Measurements from ENCODE around the gene WFDC8.
"Not testable (repeated sequence)": the region's sequence is repeated elsewhere in the genome, so short reads cannot be mapped to it uniquely, and the experiment has no call there.

Gene WFDC8

DNA sequence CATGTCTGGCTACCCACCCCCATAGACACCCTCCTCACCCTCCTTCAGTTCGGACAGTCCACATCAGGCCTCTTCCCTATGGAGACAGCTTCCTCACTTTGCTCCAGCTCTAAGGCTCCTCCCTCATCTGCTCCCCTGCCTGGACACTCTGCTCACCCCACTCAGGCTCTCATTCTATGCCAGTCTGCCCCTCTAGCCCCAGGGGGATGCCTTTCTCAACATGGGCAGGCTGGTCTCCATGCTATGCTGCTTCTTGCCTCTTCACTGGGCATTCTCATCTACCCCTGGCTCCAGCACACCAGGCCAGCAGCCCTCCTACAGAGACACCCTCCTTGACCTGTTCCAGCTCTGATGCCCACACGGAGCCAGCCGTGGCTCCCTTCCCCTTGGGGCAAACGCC lies at the start of gene WFDC8:
Gene WFDC8, minus strand, starts transcription at position 101 of the 400 bp plus-strand sequence. Its CDS starts 37 bp downstream, at position 64.
- DNase-seq = no peak

DNA sequence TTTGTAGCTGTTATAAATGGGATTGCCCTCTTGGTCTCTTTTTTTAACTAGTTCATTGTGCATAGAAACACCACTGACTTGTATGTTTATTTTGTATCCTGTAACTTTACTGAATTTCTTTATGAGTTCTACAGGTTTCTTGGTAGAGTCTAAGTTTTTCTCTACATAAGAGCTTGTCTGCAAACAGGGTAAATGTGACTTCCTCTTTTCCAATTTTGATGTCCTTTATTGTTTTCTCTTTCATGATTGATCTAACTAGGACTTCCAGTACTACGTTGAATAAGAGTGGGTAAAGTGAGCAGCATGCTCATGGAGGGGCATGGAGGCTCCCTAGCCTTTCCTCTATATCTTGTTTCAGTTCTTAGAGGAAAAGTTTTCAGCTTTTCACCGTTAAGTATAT lies 47.5 kb upstream of the WFDC8 start:
- no peak for DNase-seq

DNA sequence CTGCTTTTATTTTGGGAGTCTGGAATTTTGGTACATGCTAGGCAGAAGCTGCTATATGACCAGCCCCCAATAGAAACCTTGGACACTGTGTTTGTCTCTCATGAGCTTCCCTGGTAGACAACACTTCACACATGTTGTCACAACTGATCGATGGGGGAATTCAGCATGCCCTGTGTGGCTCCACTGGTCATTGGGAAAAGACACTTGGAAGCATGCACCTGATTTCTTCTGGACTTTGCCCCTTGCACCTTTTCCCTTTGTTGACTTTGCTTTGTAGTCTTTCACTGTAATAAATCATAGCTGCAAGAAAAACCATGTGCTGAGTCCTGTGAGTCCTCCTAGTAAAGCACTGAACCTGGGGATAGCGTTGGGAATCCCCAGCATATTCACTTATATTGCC lies 42.5 kb upstream of the WFDC8 start:
- no peak for DNase-seq

DNA sequence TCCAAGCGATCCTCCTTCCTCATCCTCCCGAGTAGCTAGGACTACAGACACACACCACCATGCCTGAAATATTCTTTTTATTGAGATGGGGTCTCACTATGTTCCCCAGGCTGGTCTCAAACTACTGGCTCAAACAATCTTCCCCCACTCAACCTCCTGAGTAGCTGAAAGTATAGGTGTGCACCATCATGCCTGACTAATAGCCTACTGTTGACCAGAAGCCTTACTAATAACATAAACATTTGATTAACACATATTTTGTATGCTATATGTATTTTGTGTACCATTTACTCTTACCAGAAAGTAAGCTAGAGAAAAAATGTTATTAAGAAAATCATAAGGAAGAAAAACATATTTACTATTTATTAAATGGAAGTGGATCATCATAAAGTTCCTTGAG lies 38.5 kb upstream of the WFDC8 start:
- DNase-seq = no peak

DNA sequence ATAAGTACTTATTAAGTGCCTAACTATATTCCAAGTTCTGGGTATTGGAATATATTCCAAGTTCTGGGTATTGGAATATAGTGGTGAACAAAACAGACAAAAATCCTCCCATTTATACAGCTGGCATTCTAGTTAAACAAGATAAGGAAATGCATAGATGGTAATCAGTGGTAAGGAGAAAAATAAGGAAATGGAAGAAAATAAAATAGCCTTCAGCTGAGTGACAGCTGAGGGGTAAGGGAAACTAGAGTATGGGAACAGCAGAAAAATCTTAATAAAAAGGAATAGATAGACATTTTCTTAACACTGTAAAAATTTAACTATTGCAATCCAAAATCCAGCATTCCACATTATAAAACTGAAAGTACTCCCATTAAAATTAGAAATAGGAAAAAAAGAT lies 33.2 kb upstream of the WFDC8 start:
- DNase-seq = no peak

DNA sequence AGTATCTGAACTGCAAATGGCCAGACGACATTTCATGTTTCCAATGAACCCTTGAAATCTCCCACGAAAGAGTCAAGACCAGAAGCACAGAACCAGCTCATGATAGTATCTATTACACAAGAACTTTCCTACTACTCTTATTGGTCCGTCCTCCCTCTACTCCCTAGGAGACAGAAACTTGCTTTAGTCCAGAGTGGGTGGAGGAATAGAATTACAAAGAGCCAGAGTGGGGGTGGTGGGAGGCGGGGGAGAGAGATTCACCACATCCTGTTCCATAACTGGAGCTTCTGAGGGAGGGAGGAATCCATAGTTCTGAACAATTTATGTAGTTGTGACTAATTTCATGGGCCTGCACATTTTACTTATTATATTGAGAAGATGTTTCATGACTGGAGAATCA lies 32.0 kb upstream of the WFDC8 start:
- DNase-seq = no peak

DNA sequence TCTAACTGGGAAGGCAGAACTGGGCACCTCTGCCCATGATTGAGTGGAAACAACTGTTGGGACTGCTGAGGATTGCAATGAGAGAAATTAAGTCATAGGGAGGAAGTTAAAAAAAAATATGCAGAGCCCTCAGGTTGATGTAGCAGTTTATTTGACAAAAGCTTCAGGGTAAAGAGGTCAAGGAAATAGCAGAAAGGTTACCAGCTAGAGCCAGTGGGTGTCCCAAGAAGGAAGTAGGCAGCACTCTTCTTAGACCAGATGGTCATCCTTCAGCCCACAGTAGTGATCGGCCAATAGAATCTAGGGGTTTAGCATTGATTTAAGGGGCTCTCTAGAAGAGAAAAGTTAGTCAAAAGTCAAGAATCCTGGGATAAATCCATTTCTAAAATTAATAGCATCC lies 28.7 kb upstream of the WFDC8 start:
- no peak for DNase-seq

DNA sequence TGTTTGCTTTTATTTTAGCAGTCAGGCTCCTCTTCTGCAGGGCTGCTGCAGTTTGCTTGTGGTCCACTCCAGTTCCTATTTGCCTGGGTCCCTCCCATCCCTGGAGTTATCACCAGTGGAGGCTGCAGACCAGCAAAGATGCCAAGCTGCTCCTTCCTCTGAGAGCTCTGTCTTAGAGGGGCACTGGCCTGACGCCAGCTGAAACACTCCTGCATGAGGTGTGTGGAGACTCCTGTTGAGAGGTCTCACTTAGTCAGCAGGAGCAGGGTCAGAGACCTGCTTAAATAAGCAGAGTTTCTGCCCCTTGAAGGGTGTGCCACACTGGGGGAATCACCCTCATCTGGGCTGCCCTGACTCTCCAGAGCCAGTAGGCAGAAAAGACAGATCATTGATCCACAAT lies 16.2 kb upstream of the WFDC8 start:
- DNase-seq = no peak

DNA sequence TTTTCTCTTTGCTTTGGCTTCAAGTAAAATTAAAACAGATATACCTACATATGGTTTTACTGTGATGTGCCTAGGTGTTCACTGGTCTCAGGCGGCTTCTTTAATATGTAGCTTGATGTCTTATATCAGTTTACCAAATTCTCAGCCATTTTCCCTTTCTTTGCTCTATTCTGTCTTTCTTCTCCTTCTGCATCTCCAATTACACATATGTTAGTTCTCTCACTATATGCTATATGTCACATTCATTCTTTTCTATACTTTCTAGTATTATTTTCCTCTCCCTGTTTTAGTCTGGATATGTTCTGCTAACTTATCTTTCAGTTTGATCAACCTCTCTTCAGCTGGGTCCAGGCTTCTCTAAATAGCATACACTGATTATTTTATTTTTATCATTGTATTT lies 14.4 kb upstream of the WFDC8 start:
- no peak for DNase-seq

DNA sequence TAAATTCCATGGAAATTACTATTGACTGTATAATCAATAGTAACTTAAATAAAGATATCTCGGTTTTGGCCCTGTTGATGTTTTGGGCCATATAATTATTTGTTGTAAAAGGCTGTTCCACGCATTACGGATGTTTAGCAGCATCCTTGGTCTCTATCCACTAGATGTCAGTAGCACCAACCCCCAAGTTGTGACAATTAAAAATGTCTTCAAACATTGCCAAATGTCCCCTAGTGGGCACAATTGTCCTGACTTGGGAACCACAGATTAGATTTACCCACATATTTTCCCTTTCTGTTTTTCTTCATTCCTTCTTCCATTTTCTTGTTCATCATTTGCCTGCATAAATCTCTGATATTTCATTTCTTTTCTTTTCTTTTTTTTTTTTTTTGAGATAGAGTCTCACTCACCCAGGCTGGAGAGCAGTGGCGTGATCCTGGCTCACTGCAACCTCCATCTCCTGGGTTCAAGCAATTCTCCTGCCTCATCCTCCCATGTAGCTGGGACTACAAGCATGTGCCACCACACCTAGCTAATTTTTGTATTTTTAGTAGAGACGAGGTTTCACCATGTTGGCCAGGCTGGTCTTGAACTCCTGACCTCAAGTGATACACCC lies 13.6 kb upstream of the WFDC8 start:
- DNase-seq = peak; percentile 56

DNA sequence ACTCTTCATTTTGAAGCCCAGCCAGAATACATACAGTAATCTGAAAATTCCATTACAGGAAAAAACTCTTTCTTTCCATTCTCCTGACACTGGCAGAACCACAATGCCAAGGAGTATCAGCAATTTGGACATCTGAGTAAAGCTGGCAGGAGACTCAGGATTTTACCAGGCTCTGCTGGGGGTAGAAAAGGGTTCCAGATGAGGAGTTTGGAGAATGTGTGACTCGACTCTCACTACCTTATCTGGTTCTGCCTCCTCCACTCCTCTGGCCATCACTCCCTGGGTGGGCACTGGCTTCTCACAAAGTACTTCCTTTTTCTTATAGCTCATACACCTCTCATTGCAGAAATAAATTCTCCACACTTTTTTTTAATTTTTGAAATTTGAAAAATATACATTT lies 10.6 kb upstream of the WFDC8 start:
- no peak for DNase-seq

DNA sequence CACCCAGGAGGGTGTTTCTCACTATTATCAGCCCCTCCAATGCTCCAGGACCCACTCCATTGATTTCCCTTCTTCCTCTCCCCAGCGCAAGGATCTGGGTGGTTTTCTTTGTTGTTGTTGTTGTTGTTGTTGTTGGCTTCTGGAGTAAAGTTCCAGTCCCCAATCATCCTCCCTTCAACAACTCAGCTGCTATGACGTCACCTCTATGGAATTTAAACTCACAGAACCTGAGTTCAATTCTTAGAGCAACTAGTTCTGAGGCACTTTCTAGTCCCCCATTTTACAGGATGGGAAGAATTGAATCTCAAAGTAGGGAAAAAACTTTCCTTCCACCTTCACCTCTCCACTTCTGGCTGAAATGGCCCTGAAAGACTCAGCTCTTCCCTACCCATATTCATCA lies 9.7 kb upstream of the WFDC8 start:
- DNase-seq = no peak

DNA sequence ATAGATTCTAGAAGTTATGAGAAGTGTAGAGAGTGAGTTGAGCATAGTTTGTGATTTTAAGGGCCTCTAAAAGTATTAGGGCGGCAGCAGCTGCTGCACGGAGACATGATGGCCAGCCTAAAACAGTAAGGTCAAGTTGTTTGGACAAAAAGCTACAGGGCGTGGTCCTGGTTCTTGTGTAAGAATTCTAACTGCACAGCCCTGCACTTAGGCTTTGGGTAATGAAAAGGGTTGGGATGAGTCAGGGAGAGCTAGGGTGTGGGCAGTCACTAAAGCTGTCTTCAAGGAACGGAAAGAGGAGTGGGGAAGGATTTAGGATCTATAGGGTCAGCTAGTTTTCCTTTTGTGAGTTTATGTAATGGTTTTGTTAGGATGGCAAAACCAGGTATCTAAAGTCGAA lies 6.9 kb upstream of the WFDC8 start:
- not testable (repeated sequence) for DNase-seq

DNA sequence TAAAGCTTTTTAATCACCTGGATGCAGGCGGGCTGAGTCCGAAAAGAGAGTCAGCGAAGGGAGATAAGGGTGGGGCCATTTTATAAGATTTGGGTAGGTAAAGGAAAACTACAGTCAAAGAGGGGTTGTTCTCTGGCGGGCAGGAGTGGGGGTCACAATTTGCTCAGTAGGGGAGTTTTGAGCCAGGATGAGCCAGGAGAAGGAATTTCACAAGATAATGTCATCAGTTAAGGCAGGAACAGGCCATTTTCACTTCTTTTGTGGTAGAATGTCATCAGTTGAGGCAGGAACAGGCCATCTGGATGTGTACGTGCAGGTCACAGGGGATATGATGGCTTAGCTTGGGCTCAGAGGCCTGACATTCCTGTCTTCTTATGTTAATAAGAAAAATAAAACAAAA lies 5.2 kb upstream of the WFDC8 start:
- not testable (repeated sequence) for DNase-seq

DNA sequence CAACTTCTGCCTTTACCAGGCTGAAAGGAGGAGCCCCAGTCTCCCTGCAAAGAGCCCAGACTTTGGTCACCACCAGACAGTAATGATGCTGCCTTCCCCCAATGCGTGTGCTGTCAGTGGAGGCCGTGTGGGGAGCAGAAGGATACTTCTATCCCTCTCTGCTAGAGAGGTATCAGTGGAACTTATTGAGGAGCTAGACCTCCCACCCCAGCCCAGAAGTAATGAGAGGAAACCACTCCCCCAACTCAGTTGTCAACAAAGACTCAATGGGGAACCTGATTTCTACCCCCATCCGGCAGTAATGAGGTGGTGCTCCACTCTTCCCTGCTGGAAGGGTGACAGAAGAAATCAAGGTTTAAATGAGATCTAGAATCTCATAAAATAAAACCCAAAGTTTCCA lies 4.4 kb upstream of the WFDC8 start:
- DNase-seq = no peak

DNA sequence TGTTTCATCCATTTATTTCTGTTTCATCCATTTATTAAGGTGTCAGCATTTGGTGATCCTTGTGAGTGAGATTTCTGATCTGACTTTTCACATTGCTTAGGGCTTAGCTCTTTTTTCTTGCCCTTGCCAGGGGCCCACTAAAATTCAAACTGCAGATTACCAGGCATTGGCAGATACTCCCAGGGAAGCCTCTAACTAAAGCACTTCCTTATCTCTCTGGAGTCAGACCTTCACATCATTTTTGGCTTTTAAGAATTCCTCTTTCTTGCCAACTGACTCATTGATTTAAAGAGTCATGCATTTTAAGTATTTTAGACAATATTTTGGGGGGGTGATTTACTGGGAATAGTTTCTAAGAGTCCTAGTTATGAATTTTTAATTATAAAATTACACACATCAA lies 2.6 kb upstream of the WFDC8 start:
- DNase-seq = no peak

DNA sequence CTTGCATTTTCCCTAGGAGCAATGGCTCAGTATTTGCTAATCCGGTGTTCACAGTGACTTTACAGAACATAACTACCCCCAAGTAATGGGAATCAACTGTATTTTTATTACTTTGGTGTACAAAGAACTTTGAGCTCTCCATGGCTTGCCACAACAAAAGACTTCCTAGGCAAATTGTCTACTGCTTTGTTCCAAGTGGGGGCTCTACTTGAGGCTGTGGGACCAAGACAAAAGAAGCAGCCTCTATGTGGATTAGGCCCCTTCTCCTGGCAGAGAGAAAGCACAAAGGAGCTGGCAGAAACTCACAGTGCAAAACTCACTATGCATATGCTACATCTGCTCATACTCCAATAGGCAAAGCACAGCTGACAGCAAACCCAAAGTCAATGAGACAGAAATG lies 853 bp downstream of the WFDC8 start:
- no peak for DNase-seq

DNA sequence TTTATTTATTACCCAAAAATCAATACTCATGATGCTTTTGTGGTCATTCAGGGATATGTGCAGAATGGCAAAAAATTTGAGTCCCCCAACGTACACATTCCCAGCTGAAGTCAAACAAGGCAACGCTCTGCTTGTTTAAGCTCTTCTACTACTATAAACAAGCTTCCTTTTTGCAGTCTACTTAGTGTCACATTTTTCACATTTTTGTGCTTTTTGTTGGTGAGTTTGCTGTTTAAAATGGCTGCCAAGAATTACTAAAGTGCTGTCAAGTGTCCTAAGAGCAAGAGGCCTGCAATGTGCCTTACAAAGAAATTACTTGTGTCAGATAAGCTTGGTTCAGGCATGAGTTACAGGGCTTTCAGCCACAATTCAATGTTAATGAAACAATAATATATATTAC lies 2.1 kb downstream of the WFDC8 start:
- DNase-seq = no peak

DNA sequence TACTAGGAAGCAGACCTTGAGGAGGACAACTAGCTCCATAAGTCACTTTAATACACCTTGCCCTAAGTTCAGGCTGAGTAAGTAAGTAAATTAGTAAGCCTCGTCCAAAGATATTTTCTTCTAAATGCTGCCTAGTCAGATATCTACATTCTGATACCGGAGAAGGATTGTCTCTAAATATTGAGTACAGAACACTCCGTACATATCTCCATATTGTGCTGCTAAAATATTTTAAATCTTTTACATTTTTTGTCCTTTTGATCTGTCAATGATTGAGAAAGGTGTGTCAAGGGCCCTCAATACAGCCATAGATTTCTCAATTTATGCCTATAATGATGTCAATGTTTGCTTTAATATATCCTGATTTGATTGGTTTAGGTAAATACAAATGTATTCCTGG lies 3.2 kb downstream of the WFDC8 start:
- DNase-seq = no peak

DNA sequence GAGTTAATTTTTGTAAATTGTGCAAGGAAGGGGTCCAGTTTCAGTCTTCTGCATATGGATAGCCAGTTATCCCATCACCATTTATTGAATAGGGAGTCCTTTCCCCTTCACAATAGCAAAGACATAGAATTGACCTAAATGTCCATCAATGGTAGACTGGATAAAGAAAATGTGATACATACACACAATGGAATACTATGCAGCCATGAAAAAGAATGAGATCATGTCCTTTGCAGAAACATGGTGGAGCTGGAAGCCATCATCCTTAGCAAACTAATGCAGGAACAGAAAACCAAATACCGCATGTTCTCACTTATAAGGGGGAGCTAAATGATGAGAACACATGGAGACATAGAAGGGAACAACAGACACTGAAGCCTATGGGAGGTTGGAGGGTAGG lies 9.4 kb downstream of the WFDC8 start:
- DNase-seq = not testable (repeated sequence)

DNA sequence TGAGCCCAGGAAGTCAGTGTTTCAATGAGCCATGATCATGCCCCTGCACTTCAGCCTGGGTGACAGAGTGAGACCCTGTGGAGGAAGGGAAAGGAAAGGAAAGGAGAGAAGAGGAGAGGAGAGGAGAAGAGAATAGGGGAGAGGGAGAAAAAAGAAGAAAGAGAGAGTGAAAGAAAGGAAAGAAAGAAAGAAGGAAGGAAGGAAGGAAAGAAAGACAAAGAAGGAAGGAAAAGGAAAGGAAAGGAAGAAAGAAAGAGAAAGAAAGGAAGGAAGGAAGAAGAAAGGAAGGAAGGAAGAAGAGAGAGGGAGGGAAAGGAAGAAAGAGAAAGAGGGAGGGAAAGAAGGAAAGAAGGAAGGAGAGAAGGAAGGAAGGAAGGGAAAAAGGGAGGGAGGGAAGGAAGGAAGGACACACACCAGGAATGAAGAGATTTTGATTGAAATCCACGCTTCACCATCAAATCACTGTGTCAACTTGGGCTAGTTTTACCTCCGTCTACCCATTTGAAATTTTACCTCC lies 14.3 kb downstream of the WFDC8 start:
- no peak for DNase-seq

DNA sequence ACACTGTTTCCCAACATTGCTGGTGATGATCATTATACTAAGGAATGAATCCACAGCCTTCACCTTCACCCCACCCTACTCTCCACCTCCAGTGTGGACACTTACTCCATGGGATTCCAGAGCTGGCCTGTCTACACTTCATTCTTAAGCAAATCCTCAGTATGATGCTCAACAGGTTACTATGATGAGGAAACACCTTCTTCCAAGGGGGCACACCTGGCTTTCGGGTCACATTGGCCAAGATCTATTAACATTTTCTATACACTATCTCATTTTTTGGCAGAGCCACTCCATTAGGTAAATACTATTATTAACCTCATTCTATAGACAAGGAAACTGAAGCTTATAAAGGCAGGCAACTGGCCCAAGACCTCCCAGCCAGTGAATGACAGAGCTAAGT lies 23.9 kb downstream of the WFDC8 start:
- no peak for DNase-seq

DNA sequence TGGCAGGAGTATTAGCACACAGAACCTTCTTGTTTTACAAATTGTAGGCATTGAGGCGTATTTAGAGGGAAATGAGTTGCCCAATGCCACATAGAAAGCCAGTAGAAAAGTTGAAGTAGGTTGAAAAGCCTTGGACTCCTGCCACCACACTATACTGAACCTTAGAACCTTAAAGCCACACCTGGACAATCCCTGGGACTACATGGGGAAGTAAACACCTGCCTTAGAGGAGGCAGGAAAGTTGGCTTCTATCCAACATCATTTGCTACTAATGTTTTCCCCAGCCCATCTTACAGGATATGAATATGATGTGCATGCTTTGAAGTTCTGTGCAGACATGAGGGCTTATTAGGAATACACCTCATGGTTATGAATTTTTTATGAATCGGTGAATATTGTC lies 26.6 kb downstream of the WFDC8 start:
- DNase-seq = no peak

DNA sequence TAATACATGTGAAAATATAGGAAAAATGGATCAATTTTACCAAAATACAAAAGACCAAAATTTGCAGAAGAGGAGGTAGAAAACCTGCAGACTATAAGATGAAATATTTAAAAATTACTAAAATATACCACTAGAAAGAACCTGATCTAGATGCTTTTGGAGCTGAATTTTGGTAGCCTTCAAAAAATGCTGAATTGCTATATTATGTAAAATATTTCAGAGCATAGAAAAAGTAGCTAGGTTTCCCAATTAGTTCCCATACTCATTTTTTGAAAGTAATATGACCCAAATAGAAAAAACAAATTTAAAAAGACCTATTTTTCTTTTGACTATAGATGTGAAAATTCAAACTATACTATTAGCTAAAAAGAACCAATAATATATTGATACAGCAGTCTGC lies 28.3 kb downstream of the WFDC8 start:
- DNase-seq = no peak

DNA sequence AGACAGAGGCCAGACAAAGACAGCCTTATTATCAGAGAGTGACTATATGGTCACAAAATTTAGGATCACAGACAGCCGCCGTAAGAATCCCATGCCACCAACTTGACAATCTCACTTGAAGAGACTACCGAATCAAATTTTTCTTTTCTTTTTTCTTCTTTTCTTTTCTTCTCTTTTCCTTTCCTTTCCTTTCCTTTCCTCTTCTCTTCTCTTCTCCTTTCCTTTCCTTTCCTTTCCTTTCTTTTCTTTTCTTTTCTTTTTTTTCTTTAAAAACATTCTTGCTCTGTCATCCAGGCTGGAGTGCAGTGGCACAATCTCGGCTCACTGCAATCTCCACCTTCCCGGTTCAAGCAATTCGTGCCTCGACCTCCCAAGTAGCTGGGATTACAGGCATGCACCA lies 30.7 kb downstream of the WFDC8 start:
- no peak for DNase-seq
